Endothelial cell (in vitro differentiated cells): ENCODE results near the gene SREBF1. TPM values are rescaled to one million over a fixed set of nuclear protein-coding genes. Genes with fewer than 3 reads are reported as not detected.
A peak's percentile ranks its signal among the peaks of the same experiment; 100 is the strongest.

Experiments
- DNase-seq: peaks from one replicate; pipeline ENCODE4 v3.0.0; 2021; ENCODE audit warnings: low spot score
- H3K27ac Mint-ChIP-seq: one replicate; pipeline ENCODE4 v1.8.0; 2021; ENCODE audit warnings: mixed read lengths, inconsistent platforms; ENCODE audit not compliant: unreplicated experiment
- H3K27me3 Mint-ChIP-seq: one replicate; pipeline ENCODE4 v1.8.0; 2021; ENCODE audit warnings: mild to moderate bottlenecking, moderate library complexity, mixed read lengths, inconsistent platforms; ENCODE audit not compliant: unreplicated experiment
- H3K36me3 Mint-ChIP-seq: one replicate; pipeline ENCODE4 v1.8.0; 2021; ENCODE audit warnings: mild to moderate bottlenecking, low read depth, mixed read lengths, inconsistent platforms; ENCODE audit not compliant: unreplicated experiment
- H3K4me1 Mint-ChIP-seq: one replicate; pipeline ENCODE4 v1.8.0; 2021; ENCODE audit warnings: mild to moderate bottlenecking, mixed read lengths, inconsistent platforms; ENCODE audit not compliant: unreplicated experiment
- H3K4me3 Mint-ChIP-seq: one replicate; pipeline ENCODE4 v1.8.0; 2021; ENCODE audit warnings: mild to moderate bottlenecking, mixed read lengths, inconsistent platforms; ENCODE audit not compliant: unreplicated experiment
- H3K9me3 Mint-ChIP-seq: one replicate; pipeline ENCODE4 v1.8.0; 2021; ENCODE audit warnings: mixed read lengths, inconsistent platforms; ENCODE audit not compliant: unreplicated experiment
- total RNA-seq: library from RNA; stranded (reverse); fragmentation: NEBNext Ultra II Directional; extraction: Animal tissue kit (Norgen Biotek cat#: 25700); gene quantifications from one replicate; pipeline ENCODE4 v1.2.1, GENCODE V29; 2021; ENCODE audit not compliant: unreplicated experiment
- TF ChIP-seq, protein P1 (sequence below): fragments of 200-600 bp; sonication (generic); IDR thresholded peaks from one replicate; pipeline ENCODE4 v1.5.0; 2021; ENCODE audit warnings: antibody characterized with exemption; ENCODE audit not compliant: unreplicated experiment

The SREBF1 gene
- total RNA-seq, 1 donor from 2014 or later = 146 TPM

DNA sequence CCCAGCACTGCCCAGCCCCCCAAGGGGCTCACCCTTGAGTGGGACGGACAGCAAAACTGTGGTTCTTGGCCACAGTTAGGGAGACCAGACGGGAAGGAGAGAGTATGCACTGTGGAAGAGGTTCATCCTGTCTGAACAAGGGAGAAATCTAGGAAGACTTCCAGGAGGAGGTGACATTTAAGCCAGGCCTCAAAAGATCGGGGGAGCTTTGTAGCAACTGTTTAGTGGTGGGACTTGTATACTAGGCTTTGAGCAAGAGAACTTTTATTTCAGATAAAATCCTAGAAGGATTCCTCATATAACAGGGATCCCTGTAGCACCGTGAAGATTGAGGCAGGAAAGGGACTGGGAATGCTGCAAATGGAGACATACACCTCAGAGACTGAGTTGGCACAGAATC lies 30.8 kb downstream of the SREBF1 start:
- H3K27ac Mint-ChIP-seq = peak overlapping the region; percentile 80
- H3K9me3 Mint-ChIP-seq = no peaks in the 10 kb centered on the region
- DNase-seq = no peak
- H3K4me1 Mint-ChIP-seq = peaks cover 7% of the 10 kb centered on the region
- peak overlapping the region; percentile 63 for H3K4me3 Mint-ChIP-seq
- H3K36me3 Mint-ChIP-seq = peaks cover 25% of the 10 kb centered on the region
- TF ChIP-seq, protein P1, sequence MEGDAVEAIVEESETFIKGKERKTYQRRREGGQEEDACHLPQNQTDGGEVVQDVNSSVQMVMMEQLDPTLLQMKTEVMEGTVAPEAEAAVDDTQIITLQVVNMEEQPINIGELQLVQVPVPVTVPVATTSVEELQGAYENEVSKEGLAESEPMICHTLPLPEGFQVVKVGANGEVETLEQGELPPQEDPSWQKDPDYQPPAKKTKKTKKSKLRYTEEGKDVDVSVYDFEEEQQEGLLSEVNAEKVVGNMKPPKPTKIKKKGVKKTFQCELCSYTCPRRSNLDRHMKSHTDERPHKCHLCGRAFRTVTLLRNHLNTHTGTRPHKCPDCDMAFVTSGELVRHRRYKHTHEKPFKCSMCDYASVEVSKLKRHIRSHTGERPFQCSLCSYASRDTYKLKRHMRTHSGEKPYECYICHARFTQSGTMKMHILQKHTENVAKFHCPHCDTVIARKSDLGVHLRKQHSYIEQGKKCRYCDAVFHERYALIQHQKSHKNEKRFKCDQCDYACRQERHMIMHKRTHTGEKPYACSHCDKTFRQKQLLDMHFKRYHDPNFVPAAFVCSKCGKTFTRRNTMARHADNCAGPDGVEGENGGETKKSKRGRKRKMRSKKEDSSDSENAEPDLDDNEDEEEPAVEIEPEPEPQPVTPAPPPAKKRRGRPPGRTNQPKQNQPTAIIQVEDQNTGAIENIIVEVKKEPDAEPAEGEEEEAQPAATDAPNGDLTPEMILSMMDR = no peak
- H3K27me3 Mint-ChIP-seq = peaks cover 25% of the 10 kb centered on the region

DNA sequence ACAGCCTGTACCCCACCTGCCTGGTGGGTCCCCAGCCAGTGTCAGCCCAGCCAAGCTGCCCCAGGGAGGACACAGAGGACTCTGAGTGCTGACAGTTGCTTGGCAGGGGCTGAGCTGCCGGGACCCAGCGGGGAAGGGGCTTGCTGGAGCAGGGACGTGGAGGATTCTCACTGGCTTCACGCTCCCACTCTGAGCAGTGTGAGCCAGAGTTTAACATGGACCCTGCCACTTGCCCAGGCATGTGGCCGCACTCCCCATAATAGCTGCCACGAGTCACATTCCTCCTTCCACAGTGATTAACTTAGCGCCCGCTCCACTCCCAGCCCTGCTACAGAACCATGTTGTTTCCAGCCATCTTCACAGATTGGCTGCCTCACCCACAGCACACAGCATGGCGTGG lies 31.2 kb downstream of the SREBF1 start:
- peak overlapping the region; percentile 63 for H3K4me3 Mint-ChIP-seq
- H3K27me3 Mint-ChIP-seq = peaks cover 20% of the 10 kb centered on the region
- peaks cover 25% of the 10 kb centered on the region for H3K36me3 Mint-ChIP-seq
- TF ChIP-seq, protein P1 = no peak
- DNase-seq = no peak
- no peak overlapping the region for H3K27ac Mint-ChIP-seq
- H3K4me1 Mint-ChIP-seq = peaks cover 7% of the 10 kb centered on the region
- no peaks in the 10 kb centered on the region for H3K9me3 Mint-ChIP-seq

DNA sequence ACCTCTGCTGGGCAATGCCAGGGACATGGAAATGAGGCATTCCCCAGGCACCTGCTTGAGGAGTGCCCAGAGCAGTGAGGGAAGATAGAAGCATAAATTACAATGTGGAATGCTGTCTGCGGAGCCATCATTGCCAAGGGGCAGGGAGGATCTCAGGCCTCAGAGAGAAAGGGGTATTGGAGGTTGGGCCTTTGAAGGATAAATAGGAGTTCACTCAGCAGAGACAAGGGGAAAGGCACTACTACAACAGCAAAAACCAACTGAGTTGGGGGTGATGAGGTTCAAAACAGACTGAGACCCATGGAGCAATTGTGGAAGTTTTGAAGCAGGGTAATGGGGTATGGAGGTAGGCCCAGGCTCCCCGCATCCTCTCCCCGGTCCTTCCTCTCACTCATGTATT lies 32.8 kb downstream of the SREBF1 start:
- peaks cover 7% of the 10 kb centered on the region for H3K4me1 Mint-ChIP-seq
- DNase-seq = no peak
- peaks cover 32% of the 10 kb centered on the region for H3K36me3 Mint-ChIP-seq
- peak overlapping the region; percentile 61 for H3K27ac Mint-ChIP-seq
- H3K4me3 Mint-ChIP-seq = peak overlapping the region; percentile 73
- H3K9me3 Mint-ChIP-seq = no peaks in the 10 kb centered on the region
- H3K27me3 Mint-ChIP-seq = peaks cover 20% of the 10 kb centered on the region
- TF ChIP-seq, protein P1 = no peak

DNA sequence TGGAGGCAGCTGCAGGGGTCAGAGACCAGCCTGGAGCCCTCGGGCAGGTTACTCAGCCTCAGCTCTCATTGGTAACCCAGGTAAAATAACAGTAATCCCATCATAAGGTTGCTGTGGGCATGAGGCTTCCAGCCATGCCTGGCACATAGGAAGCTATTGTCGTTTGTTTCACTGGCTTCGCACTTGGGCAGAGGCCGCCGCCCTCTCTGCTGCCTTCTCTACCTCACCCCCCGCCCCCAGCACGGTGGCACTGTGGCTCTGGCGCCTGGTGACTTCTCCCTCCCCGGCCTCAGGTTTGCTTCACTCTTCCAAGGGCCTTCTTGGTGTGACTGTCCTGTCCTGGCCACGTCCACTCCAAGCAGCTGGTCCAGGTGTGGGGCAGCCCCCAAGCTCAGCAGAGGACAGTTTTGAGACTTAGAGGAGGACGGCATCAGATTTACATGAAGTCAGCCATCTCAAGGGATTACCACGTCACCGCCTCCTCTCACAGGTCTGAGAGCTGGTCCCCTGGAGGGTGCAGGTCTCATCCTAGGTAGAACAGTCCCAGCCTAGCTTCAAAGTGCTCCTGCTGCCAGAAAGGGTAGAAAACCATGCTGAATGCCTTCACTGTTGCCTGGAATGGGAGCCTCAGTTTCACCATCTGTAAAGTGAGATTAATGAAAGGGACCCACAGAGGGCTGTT lies 34.8 kb downstream of the SREBF1 start:
- no peak for DNase-seq
- Mint-ChIP-seq H3K4me3 (no peak overlapping the region), H3K27me3 (peaks cover 16% of the 10 kb centered on the region), H3K4me1 (peaks cover 3% of the 10 kb centered on the region), H3K36me3 (peaks cover 36% of the 10 kb centered on the region), H3K9me3 (no peaks in the 10 kb centered on the region), H3K27ac (no peak overlapping the region)
- TF ChIP-seq, protein P1 = no peak

DNA sequence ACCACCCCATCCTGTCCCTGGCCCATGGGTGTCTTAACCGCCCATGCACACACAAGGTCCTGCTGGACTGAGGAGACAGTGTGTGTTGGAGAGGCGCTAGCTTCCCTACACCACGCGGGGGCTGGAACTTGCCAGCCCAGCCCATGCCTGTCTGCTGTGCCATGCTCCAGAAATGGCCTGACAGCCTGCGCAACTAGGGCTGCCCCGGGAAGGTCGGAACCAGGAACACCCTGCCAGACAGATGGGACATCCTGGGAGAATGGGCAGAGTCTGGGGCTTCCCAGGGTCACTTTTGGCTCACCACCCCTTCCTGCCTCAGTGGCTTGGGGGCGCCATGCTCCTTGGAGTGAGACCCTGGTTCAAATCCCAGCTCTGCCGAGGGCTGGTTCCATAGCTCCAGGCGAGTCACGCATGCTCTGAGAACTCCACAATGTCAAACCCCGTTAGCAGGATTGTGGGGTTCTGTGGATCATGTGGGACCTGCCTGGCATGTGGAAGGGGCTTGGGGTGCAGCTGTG lies 36.2 kb downstream of the SREBF1 start:
- Mint-ChIP-seq H3K4me1 (no peaks in the 10 kb centered on the region), H3K4me3 (peak overlapping the region; percentile 56), H3K27me3 (peaks cover 13% of the 10 kb centered on the region), H3K36me3 (peaks cover 30% of the 10 kb centered on the region), H3K9me3 (no peaks in the 10 kb centered on the region), H3K27ac (no peak overlapping the region)
- TF ChIP-seq, protein P1 = no peak
- no peak for DNase-seq
